GM21528 (cell line): ENCODE measurements around the gene ANTXRL.
"Not testable (repeated sequence)": the region's sequence is repeated elsewhere in the genome, so short reads cannot be mapped to it uniquely, and the experiment has no call there.

Experiments
- ATAC-seq: cut with Tn5 transposase; IDR thresholded peaks from one replicate; pipeline ENCODE4 v1.9.1; 2021; ENCODE audit warnings: mild to moderate bottlenecking, moderate library complexity; ENCODE audit not compliant: unreplicated experiment, low FRiP score

ANTXRL gene

GRCh38 chr10:46286991-46287693 is at the start of gene ANTXRL:
TSS of gene ANTXRL (plus strand) at chr10:46286997. CDS start at chr10:46287263, 266 bp downstream.
- ATAC-seq, result no peak

GRCh38 chr10:46237815-46238510 is 48.8 kb upstream of the ANTXRL start:
- ATAC-seq, result no peak

- ATAC-seq, result no peak
Measured at GRCh38 chr10:46239247-46239646, 47.5 kb upstream of the ANTXRL start.

- no peak for ATAC-seq
Measured at GRCh38 chr10:46239993-46240683, 46.7 kb upstream of the ANTXRL start.

- no peak for ATAC-seq
Measured at GRCh38 chr10:46240684-46241565, 45.9 kb upstream of the ANTXRL start.

- no peak for ATAC-seq
Measured at GRCh38 chr10:46245381-46245900, 41.4 kb upstream of the ANTXRL start.

- not testable (repeated sequence) for ATAC-seq
Measured at GRCh38 chr10:46246400-46247180, 40.2 kb upstream of the ANTXRL start.

- ATAC-seq, result no peak
Measured at GRCh38 chr10:46247181-46247475, 39.7 kb upstream of the ANTXRL start.

- no peak for ATAC-seq
Measured at GRCh38 chr10:46247808-46248569, 38.8 kb upstream of the ANTXRL start.

- ATAC-seq, result no peak
Measured at GRCh38 chr10:46248651-46249146, 38.1 kb upstream of the ANTXRL start.

- not testable (repeated sequence) for ATAC-seq
Measured at GRCh38 chr10:46249617-46250344, 37.0 kb upstream of the ANTXRL start.

GRCh38 chr10:46250481-46250880 is 36.3 kb upstream of the ANTXRL start:
- ATAC-seq, result no peak

GRCh38 chr10:46250898-46251856 is 35.6 kb upstream of the ANTXRL start:
- no peak for ATAC-seq

- no peak for ATAC-seq
Measured at GRCh38 chr10:46251857-46252847, 34.6 kb upstream of the ANTXRL start.

- no peak for ATAC-seq
Measured at GRCh38 chr10:46253076-46254006, 33.5 kb upstream of the ANTXRL start.
